ENCODE data around the gene CNTLN.

GRCh38 chr9:17330097-17330496 is 195.3 kb downstream of the CNTLN start:
- TF ChIP-seq CTCF (IDR thresholded peaks at IDR 0.05; ENCODE audit: control extremely low read depth in 1 of 3, insufficient read depth in 1 of 3, low read depth in 1 of 3, low read length in 3 of 3), result no peak
- TF ChIP-seq CEBPB (IDR thresholded peaks at IDR 0.05; ENCODE audit: low read depth, low read length), result no peak
- no peak for TF ChIP-seq RXRA (IDR thresholded peaks at IDR 0.05; ENCODE audit: insufficient read depth, low read depth, low read length)
- TF ChIP-seq POLR2AphosphoS5 (IDR thresholded peaks at IDR 0.05; ENCODE audit: low read depth, low read length), result no peak
- no peak for TF ChIP-seq RFX5 (IDR thresholded peaks at IDR 0.05; ENCODE audit: borderline replicate concordance, low read depth, low read length)
- TF ChIP-seq RBBP5 (IDR thresholded peaks at IDR 0.05; ENCODE audit: borderline replicate concordance, low read depth, low read length), result no peak
- no peak for TF ChIP-seq TAF7 (optimal IDR thresholded peaks at IDR 0.05; ENCODE audit: borderline replicate concordance, low read depth, low read length)
- no peak for TF ChIP-seq POLR2A (IDR thresholded peaks at IDR 0.05; ENCODE audit: control extremely low read depth in 1 of 2, low read depth in 2 of 2, low read length in 2 of 2)
- no peak for TF ChIP-seq SIN3A (conservative IDR thresholded peaks at IDR 0.05 in 1 of 2, IDR thresholded peaks at IDR 0.05 in 1 of 2; ENCODE audit: low read depth in 1 of 2, low read length in 2 of 2)
- TF ChIP-seq MAX (IDR thresholded peaks at IDR 0.05), result no peak
- no peak for TF ChIP-seq CTBP2 (IDR thresholded peaks at IDR 0.05; ENCODE audit: borderline replicate concordance, insufficient read depth, insufficient read length, low read length)
- TF ChIP-seq POU5F1 (IDR thresholded peaks at IDR 0.05; ENCODE audit: low read depth, low read length), result no peak
